Measurements from ENCODE around the gene BBOX1.

BBOX1 gene

DNA sequence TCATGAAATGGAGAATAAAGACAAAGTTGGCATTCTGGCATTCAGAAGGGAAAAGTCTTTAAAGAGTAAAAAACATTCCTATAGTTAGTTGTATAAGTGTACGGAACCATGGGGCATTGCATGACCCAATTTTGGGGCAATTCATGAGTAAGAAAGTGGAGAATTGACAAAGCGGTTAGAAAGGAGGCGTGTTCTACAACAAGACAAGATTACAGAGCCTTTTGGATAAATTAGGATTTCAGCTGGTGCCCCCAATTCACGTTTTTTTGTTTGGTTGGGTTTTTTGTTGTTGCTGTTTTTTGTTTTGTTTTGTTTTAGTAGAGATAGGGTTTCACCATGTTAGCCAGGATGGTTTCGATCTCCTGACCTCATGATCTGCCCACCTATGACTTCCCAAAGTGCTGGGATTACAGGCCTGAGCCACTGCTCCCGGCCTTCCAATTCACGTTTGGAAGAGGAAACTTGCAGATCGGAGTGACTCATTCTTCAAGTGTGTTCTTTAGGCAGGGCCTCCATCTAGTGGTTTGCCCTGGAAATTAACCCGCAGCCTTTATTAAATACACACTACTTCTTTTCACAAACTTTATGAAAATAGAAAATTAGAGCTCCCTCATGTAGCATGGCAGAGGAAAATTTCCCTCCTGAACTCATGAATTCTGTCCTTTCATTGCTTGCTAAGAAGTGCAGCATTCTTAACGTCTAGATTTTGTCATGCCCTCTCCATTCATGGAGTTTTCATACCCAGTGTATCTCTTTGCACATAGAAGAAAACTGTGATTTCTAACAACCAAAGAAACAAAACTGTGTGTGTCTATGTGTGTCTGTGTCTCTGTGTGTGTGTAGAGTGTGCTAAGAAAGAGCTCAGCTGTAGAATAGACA is 118.1 kb downstream of the BBOX1 start:
- TF ChIP-seq, protein P1, sequence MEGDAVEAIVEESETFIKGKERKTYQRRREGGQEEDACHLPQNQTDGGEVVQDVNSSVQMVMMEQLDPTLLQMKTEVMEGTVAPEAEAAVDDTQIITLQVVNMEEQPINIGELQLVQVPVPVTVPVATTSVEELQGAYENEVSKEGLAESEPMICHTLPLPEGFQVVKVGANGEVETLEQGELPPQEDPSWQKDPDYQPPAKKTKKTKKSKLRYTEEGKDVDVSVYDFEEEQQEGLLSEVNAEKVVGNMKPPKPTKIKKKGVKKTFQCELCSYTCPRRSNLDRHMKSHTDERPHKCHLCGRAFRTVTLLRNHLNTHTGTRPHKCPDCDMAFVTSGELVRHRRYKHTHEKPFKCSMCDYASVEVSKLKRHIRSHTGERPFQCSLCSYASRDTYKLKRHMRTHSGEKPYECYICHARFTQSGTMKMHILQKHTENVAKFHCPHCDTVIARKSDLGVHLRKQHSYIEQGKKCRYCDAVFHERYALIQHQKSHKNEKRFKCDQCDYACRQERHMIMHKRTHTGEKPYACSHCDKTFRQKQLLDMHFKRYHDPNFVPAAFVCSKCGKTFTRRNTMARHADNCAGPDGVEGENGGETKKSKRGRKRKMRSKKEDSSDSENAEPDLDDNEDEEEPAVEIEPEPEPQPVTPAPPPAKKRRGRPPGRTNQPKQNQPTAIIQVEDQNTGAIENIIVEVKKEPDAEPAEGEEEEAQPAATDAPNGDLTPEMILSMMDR (IDR thresholded peaks at IDR 0.05; ENCODE audit: low read length, missing control alignments) = peak; percentile 84
- peak; percentile 89 for DNase-seq (ENCODE audit: low read depth)
- H3K4me3 ChIP-seq (replicated peaks; ENCODE audit: low read depth, low read length) = no peak overlapping the region

DNA sequence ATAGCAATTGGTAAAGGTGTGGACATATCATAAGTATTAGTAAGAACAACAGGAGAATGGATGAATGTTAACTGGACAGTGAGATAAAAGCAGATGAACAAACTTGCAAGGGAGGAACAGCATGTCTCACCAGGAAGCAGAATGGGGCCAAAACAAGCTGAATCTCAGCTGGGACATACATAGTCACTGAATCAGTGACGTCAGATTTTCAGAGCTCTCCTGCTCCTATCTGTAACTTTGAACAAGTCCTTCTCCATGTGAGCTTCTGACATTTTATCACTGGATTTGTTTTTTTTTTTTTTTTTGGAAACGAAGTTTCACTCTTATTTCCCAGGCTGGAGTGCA is 118.7 kb downstream of the BBOX1 start:
- peak; percentile 76 for DNase-seq (ENCODE audit: low read depth)
- TF ChIP-seq, protein P1 (IDR thresholded peaks at IDR 0.05; ENCODE audit: low read length, missing control alignments) = no peak
- H3K4me3 ChIP-seq (replicated peaks; ENCODE audit: low read depth, low read length) = no peak overlapping the region

- DNase-seq (ENCODE audit: low read depth) = peak; percentile 17
- H3K4me3 ChIP-seq (replicated peaks; ENCODE audit: low read depth, low read length) = no peak overlapping the region
- TF ChIP-seq, protein P1 (IDR thresholded peaks at IDR 0.05; ENCODE audit: low read length, missing control alignments) = no peak
Measured at GRCh38 chr11:27161071-27161470, 120.5 kb downstream of the BBOX1 start.

DNA sequence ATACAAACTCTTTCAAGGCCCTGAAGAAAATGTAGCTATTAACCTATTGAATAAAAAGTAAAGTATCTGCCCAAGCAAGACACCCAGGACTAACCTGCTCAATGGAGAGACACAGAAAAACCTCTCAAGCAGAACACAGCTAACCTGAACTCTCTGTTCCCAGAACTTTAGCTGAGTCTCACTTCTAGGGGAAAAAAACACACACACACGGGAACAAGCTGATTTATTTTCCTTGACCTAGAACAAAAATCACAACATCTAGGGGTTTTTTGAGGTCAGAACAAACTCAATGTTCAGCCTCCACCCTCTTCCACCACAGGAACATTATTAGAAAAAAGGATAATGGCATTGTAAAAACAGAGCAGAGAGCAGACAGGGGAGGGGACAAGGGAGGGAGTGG is 121.6 kb downstream of the BBOX1 start:
- H3K4me3 ChIP-seq (replicated peaks; ENCODE audit: low read depth, low read length) = no peak overlapping the region
- DNase-seq (ENCODE audit: low read depth) = no peak
- TF ChIP-seq, protein P1 (IDR thresholded peaks at IDR 0.05; ENCODE audit: low read length, missing control alignments) = no peak

DNA sequence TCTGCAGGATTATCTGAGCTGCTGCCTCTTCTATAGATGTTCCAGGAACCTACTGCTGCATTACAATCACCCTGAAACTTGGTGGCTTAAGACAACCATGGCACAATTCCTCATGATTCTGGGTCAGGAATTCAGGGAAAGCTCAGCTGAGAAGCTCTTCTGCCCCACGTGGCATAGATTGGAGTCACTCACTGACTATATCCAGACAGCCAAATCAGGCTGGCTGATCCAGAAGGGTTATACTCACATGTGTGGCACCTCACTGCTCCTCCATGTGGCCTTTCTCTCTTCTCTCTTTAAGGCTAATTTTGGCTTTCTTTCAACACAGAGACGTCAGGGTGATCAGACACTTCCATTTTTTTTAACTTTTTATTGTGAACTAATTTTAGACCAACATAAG is 125.5 kb downstream of the BBOX1 start:
- no peak for DNase-seq (ENCODE audit: low read depth)
- TF ChIP-seq, protein P1 (IDR thresholded peaks at IDR 0.05; ENCODE audit: low read length, missing control alignments) = no peak
- no peak overlapping the region for H3K4me3 ChIP-seq (replicated peaks; ENCODE audit: low read depth, low read length)

GRCh38 chr11:27171376-27171958 is 130.9 kb downstream of the BBOX1 start:
- H3K4me3 ChIP-seq (replicated peaks; ENCODE audit: low read depth, low read length) = no peak overlapping the region
- TF ChIP-seq, protein P1 (IDR thresholded peaks at IDR 0.05; ENCODE audit: low read length, missing control alignments) = no peak
- no peak for DNase-seq (ENCODE audit: low read depth)
